HuH-7 (cell line): Measurements from ENCODE around the gene CMC1.

Experiments used
- DNase-seq: peaks from one replicate; pipeline ENCODE4 v3.0.0; 2011; ENCODE audit warnings: low spot score

The CMC1 gene

GRCh38 chr3:28300345-28300962 lies 59.0 kb downstream of the CMC1 start:
- no peak for DNase-seq

GRCh38 chr3:28301688-28302087 lies 60.3 kb downstream of the CMC1 start:
- no peak for DNase-seq

GRCh38 chr3:28308196-28308595 lies 66.8 kb downstream of the CMC1 start:
- no peak for DNase-seq

DNA sequence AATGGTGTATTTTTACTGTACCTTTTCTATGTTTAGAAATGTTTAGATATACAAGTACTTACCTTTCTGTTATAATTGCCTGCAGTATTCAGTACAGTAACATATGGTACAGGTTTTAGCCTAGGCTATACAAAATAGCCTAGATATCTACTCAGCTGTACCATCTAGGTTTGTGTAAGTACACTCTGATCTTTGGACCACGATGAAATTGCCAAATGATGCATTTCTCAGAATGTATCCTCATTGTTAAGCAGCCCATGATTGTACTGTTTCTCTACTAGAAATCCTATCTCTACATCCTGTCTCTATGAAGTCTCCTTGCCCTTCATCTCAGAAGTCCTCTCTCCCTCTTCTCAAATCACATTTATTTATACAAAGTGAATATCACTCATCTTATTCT lies 74.3 kb downstream of the CMC1 start:
- no peak for DNase-seq

DNA sequence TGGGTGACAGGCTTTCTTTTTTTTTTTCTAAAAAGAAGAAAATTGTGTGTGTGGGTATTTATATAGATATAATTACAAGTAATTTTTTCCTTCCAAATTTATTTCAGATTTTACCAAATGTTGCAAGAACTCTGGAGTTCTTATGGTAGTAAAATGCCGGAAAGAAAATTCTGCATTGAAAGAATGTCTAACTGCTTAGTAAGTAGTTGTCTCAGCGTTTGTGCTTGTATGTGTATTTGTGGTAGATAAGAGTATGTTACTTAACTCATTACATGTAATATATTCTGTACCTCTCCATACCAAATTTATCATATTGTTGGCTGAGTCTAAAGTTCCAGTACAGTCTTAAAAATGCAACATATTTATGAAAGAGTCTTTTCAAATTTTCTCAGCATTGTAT lies 74.8 kb downstream of the CMC1 start:
- DNase-seq: no peak

DNA sequence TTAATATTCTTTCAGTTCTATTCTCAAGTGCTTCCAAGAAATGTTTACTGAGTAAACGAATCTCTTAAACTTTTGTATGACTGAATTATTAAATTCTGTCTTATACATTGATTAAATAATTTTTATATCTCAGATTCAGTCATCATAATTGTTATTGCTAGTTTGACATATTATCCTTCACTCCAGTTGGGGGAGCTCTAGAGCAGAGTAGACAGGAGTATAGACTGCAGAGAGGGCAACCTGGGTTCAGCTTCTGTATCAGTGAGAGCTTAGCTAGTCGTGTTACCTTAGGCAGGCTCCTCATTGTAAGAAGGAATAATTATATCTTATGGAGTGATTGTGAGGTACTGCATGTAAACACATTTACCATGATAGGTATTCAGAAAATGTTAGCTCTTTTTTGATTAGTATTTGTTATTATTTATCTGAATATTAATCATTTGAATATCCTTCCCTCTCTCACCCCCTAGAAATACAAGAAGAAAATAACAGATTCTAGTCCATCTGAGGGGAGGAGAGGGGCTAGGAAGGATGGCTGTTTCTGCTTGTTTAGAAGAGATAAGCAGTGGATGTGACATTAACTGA lies 76.1 kb downstream of the CMC1 start:
- DNase-seq: peak; percentile 44

GRCh38 chr3:28320981-28321380 lies 79.6 kb downstream of the CMC1 start:
- DNase-seq: no peak

DNA sequence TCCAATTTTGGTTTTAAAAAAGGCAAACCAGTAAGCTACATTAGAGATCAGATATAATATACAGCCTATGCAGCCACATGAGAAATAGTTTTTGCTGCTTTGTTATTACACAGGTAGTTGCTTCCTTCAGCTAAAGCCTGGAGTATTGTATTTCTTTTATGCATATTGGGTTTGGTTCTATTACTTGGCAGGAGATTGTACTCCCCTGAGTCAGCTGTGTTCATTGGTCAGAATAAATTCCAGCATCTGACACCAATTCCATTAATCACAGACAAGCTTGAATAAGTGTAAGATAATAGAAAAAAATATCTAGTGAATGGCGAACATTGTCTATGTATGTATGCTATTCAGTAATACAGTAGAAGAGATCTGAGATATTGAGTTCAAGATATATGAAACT lies 81.0 kb downstream of the CMC1 start:
- DNase-seq: no peak

GRCh38 chr3:28326458-28326926 lies 85.1 kb downstream of the CMC1 start:
- no peak for DNase-seq

DNA sequence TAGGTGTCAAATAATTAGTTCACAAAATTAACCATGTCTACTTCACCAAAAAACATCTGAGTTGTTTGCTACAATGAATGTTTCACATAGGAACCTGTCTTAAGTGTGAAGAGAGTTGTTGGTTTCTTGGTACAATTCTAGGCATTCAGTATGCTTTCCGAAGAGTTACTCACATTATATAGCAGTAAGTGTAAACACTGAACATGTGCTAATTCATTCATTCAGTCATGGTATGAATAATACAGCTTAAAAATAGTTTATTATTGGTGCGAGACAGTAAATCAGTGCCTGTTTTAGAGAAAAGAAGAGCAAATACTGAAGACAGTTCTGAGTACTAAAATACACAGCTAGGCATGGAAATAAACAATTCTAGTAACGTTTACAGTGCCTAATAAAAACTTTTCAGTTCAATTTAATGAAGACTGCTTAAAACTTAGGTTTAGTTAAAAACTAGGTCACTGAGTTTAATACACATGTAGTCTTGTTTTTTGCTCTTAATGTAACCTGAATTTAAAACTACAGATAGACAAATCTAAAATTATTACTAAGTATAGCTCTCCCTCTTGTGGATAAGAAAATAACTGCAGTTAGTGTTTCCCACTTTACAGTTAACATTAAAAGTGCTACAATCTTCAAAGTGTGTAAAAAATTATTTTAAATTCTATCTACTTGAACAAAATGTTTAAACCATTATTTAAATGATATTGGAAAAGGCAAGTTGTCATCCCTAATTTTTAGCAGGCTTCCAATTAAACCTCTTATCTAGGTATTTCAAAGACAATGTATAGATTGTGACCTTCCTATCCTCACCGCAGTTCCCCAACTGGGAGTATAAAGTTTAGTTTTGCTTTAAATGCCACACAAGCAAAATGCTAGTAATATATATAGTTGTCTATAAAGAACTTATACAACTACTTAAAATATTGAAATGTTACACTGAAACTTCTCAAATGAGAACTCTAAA lies 87.1 kb downstream of the CMC1 start:
- no peak for DNase-seq

GRCh38 chr3:28334552-28334951 lies 93.1 kb downstream of the CMC1 start:
- no peak for DNase-seq

- no peak for DNase-seq
Measured at GRCh38 chr3:28335246-28335645, 93.8 kb downstream of the CMC1 start.

DNA sequence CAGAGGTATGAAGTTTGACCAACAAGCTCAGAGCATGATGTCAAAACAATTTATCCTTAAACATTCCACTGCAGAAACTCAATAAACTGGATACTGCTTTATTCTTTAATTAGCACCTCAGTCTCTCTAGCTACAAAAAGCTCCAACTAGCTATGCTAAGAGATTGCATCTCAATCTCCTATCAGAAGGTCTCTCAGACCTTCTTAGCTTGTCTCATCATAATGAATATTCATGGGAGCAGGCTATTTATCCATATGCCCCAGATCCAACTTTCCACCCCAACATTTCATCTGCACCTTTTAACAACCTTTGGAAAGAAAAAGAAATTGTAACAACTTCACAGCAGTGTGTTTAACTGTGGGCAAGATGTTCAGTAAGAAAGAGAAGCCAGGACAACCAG lies 95.8 kb downstream of the CMC1 start:
- DNase-seq: no peak

GRCh38 chr3:28343144-28343543 lies 101.7 kb downstream of the CMC1 start:
- no peak for DNase-seq

DNA sequence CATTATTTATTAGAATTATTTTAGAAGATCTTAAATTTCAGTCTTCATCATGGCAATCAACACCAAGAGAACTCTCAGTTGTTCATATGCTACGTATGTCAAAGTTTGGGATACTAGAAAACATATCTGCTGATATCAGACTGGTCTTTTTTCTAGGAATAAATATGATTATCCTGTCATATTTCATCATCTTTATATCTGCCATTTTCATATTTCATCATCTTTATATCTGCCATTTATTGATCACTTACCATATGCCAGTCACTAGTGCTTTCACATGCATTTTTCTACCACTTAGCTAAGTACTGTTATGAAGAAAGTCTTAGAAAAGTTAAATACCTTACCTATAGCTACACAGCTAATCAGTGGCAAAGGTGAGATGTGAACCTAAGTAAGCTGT lies 104.3 kb downstream of the CMC1 start:
- no peak for DNase-seq

DNA sequence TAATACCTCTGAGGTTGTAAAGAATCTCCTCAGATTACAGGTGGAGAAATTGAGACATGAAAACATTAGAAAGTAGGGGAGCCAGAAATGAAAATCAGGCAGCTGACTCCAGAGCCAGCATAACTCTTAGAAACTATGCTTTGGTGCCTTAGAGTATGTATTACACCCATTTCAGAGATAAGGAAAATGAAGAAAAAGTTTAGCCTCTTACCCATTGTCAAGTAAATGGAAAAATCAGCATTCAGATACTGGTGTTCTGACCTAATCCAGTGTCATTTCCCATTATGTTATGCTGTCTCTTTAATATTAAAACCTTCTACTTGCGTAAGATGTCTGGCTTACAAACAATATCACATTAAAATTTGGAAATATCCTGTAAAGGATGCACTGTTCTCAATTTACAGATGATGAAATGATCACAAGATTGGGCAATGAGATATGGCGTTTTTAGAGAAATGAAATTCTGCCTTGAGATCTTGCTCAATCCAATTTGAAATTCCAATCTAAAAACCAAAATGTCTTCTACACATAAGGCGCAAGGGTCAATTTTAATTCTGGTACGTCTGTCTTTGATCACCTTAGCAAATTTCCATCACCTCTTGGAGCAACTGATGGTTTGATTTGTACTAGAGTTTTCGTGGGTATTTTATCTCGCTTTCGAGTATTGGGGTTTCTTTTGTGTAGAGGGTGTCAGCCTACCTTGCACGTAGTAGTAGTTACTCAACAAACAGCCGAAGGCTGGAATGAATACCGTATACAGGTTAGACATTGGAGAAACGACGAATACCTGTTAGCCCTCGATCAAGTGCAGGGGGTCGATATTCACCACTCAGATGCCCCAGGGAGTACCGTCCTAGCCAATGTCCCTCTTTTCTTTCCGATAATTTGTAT lies 106.2 kb downstream of the CMC1 start:
- DNase-seq: no peak

- DNase-seq: no peak
Measured at GRCh38 chr3:28348265-28348628, 106.8 kb downstream of the CMC1 start.

DNA sequence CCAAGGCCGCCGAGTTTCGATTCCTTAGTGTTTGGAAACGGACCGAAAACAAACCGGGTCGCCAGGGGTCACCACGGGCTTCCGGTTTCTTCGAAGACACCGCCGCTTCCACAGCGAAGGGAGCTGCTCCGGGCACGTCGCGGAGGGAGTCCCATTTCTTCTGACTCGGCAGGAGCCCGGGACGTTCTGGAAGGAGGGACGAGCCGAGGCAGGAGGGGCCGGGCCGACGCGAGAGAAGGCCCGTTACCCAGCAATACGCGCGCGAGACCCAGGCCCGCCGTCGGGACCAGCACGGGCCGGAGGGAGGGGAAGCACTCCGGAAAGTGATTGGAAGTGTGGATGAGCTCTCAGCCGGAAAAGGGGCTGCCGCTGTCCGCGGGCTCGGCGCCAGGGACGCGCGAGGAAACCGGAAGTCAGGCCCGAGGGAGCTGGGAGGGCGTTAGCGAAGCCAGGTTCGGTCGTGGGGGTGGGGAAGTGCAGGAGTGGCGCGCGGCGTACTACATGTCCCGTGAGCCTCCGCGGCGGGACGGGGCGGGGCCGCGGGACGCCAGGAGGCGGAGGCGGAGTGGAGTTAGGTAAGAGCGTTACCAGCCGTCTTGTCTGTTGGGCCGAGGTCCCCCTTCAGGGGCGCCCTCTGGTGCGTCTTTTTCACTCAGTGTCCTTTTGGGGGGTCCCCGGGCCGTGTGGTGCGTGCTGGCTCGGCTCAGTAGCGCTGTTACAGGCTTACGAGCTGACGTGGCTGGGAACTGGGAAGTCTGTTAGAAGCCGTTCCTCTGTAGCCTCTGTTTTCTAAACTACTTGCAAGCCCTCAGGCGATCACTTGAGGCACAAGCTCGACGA lies 107.4 kb downstream of the CMC1 start, which contains the start of the genes AZI2 and ZCWPW2:
AZI2 (minus strand) TSS at position 196 of the 840 bp plus-strand sequence. CDS start 8,207 bp downstream, outside the sequence.
ZCWPW2 (plus strand) TSS at position 93 of the 840 bp plus-strand sequence. CDS start 64,348 bp downstream, outside the sequence.
- peak; percentile 87 for DNase-seq

DNA sequence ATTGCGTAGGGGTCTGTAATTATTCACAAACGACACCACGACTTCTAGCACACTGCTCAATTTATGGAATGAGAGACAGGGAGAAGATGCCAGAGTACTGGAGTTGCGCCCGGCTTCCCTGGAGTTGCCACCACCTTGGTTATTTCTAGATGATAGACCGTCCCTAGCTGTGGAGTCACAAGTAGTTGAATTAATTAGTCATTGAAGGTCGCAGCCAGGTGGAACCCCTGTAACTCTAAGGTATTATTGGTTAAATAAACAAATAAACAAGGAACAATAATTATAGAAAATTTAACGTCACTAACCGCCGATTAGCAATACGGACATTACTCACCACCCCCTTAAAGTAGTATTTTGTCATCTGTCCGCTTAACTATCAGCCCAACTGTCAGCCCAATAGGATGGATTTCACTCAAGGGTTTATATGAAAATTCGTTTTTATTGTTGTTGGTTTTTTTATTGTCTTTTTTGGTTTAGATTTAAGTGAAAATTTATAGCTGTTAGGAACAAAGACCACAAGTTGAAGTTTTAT lies 108.1 kb downstream of the CMC1 start:
- peak; percentile 10 for DNase-seq
